Epithelial cell of proximal tubule (primary cell): ENCODE data around the gene CRP. TPM values are rescaled to one million over a fixed set of nuclear protein-coding genes. Genes with fewer than 3 reads are reported as not detected.

Experiments used
- DNase-seq: peaks from one replicate; pipeline ENCODE4 v3.0.0-alpha.2; 2011; ENCODE audit warnings: low read depth
- H3K4me3 ChIP-seq: 2 replicates; pipeline ENCODE4 v1.5.1; 2011; ENCODE audit warnings: low read depth, mild to moderate bottlenecking, low read length
- CTCF ChIP-seq: conservative IDR thresholded peaks from 2 replicates; pipeline ENCODE4 v1.5.1; 2012; ENCODE audit warnings: low read depth, mild to moderate bottlenecking, low read length
- total RNA-seq: library from RNA; depleted of rRNA; stranded (reverse); fragments of >200 nt; gene quantifications from 2 replicates; pipeline ENCODE4 v1.2.3, GENCODE V29; 2015

Gene CRP
- total RNA-seq, 1 donor from 2014 or later: not detected

GRCh38 chr1:159719990-159720389 lies 5.6 kb upstream of the CRP start:
- TF ChIP-seq CTCF: no peak
- H3K4me3 ChIP-seq: no peak overlapping the region
- DNase-seq: no peak

DNA sequence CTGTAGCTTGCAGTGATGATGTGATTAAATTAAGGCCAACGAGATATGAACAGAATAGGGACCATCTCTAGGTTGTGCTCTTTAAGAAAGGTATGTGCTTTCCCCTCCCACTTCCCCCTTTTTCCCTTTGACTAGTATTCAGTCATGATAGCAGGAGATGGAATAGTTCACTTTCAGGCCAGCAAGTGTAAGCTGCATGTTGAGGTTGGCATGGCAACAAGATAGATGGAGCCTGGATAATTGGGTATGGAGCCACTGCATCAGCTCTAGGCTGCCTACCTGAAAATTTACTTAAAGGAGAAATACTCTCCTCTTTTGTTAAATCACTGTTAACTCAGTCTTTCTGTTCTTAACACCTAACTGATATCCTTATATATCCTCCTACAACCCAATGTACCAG lies 1.5 kb upstream of the CRP start:
- H3K4me3 ChIP-seq: no peak overlapping the region
- no peak for TF ChIP-seq CTCF
- no peak for DNase-seq

DNA sequence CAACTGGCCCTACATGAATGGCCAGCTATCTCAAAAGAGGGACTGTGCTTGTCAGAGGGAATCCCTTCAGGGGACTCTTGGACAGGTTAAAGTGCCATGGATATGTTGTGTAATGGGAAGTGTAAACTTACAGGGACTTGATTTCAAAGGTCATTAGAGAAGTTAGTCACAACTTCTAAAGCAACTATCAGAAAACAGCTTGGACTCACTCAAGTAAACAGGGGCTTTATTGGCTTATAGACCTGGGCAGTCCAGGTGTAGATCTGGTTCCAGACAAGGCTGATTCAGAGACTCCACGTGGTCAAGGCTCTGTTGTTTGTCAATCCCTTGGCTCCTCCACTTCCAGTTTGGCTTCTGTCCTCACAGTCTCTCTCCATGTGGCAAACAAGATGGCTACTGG lies 2.3 kb downstream of the CRP start:
- no peak overlapping the region for H3K4me3 ChIP-seq
- TF ChIP-seq CTCF: no peak
- no peak for DNase-seq

GRCh38 chr1:159707472-159708260 lies 6.7 kb downstream of the CRP start:
- no peak for TF ChIP-seq CTCF
- DNase-seq: no peak
- no peak overlapping the region for H3K4me3 ChIP-seq

DNA sequence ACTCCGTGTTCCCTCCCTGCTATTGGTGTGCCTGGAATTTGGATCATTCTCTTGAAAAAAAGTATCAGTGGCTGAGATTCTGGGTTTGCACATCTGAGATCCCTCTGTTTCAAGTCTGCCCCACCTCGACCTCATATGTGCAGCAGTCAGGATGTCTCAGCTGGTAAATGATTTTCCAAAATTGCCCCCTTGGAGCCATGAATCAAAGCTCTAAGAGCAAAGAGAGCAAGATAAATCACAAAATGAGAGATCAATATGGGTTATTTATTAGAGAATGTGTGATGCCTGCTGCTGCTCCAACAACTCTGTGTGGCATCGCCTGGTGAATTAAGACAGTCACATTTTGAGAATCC lies 8.5 kb downstream of the CRP start:
- no peak for TF ChIP-seq CTCF
- no peak for DNase-seq
- no peak overlapping the region for H3K4me3 ChIP-seq

- DNase-seq: no peak
- H3K4me3 ChIP-seq: no peak overlapping the region
- TF ChIP-seq CTCF: no peak
Measured at GRCh38 chr1:159705251-159705903, 9.0 kb downstream of the CRP start.

DNA sequence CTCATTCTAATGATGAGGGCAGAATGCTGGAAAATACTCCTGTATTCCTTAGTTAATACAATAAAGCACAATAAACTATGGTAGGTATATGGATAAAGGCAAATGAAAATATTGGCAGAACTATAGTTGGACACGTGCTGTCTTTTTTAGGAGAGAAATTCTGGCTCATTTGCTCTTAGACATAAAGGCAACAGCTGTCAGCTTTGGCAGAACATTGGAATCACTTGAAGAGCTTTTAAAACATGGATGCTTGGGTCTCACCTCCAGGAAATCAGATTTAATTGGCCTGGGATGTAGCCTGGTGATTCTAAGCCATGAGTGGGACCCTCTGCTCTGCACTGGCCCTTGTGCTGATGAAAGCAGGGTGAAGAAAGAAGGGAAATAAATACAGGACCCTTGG lies 9.9 kb downstream of the CRP start:
- H3K4me3 ChIP-seq: no peak overlapping the region
- TF ChIP-seq CTCF: no peak
- no peak for DNase-seq
